ENCODE data around the gene VPS26B.
"Not testable (repeated sequence)": the region's sequence is repeated elsewhere in the genome, so short reads cannot be mapped to it uniquely, and the experiment has no call there.

VPS26B gene

DNA sequence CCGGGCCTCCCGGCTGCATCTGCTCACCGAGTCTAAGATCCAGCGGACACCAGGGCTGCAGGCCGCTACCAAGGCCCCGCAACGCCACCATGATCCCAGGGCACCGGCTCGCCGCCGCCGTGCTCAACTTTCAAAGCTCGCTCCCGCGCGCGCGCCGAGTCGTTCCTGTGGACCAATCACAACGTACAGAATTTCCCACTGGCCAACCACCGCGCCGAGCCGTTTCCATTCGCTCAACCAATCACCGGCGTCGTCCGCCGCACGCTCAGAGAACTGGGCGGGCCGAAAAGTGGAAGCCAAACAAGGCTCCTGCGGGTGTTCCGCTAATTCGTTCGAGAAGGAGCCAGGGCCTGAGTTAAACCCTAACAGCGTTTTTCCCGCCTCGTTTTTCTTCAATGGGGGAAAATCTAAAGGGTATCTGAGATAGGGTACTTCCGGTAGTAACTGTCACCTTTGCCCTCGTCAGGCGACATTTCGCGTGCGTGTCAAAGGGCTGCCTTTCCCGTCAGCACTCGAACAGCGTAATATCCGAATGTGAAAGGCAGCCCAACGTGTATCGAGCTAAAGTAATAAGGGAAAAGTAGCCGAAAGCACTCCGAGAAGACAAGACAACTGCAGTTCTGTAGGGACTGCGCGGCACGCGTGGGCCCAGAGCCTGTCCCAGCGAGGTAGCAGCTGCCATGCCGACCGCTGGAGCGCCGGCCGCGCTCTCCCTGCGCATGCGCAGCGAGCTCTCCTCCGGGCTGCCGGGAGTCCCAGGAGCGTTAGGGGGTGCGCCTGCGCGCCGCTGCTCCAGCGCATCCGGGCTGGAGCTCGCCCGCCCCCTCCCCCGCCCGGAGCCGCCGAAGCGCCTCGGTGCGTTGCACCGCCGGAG, at the start of gene VPS26B, which contains the start of gene NCAPD3:
TSS of gene VPS26B (plus strand) at position 836 of the 874 bp plus-strand sequence. CDS start 452 bp downstream, outside the sequence.
TSS of gene NCAPD3 (minus strand) at position 132 of the 874 bp plus-strand sequence. CDS start at position 91, 41 bp downstream.
- peak; percentile 99 for DNase-seq (ENCODE audit: low read depth, low spot score)

DNA sequence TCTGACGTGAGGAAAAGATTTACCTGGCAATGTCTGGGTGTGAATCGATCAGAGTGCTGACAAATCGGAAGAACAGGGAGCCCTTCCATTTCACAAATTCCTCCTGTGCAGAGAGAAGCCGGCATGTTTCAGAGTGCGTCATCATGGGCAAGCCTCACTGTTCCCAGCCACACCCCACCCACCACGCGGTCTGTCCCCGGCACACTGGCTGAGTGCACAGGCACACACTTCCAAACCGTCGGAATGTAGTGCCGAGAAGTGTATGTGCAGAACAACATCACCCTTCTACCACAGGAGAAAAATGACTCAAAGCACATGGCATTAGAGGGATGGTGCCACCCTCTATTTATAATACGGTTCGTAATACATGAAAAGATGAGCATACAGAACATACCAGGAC, 48.2 kb upstream of the VPS26B start:
- no peak for DNase-seq (ENCODE audit: low read depth, low spot score)

- DNase-seq (ENCODE audit: low read depth, low spot score) = no peak
These were observed 46.3 kb upstream of the VPS26B start for GRCh38 chr11:134178032-134178674.

DNA sequence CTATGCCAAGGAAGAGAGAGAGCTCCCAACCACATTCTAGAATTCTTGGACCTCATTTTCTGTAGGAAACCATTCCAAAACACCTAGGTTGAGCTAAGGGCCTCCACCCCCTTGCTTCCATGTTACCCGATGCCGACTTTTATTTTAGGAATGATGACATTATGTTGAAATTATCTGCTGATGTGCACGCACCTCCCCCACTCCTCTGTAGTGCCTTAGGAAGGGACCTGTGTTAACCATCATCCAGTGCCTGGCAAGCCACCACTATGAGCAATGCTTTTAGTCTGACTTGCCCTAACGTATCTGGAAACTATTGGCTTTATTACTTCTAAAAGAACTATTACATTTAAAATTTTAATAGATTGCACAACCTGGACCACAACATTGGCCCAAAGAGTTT, 42.8 kb upstream of the VPS26B start:
- no peak for DNase-seq (ENCODE audit: low read depth, low spot score)

DNA sequence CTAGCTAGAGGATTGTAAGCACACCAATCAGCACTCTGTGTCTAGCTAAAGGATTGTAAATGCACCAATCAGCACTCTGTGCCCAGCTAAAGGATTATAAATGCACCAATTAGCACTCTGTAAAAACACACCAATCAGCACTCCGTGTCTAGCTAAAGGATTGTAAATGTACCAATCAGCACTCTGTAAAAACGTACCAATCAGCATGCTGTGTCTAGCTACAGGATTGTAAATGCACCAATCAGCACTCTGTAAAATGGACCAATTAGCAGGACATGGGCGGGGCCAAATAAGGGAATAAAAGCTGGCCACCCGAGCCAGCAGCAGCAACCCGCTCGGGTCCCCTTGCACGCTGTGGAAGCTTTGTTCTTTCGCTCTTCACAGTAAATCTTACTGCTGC, 36.4 kb upstream of the VPS26B start:
- DNase-seq (ENCODE audit: low read depth, low spot score) = not testable (repeated sequence)

- no peak for DNase-seq (ENCODE audit: low read depth, low spot score)
These were observed 27.7 kb upstream of the VPS26B start for GRCh38 chr11:134196756-134197155.

DNA sequence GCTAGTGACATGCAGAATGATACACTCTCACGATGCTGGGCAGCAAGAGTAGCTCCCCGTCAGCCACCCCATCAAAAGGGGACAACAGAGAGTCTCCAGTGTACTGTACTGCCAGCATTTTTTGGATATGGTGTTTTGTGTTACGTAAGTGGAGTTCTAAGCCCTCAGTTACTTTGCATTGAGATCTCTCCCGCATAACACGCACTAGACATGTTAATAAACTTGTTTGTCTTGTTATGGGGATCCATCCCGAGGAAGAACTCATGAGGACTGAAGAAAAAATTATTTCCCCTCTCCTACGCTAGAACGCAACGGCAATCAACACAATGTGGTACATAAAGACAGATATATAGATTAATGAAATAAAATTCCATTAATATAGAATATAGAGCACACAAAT, 24.9 kb upstream of the VPS26B start:
- no peak for DNase-seq (ENCODE audit: low read depth, low spot score)

- DNase-seq (ENCODE audit: low read depth, low spot score) = no peak
These were observed 23.8 kb upstream of the VPS26B start for GRCh38 chr11:134200688-134201087.

DNA sequence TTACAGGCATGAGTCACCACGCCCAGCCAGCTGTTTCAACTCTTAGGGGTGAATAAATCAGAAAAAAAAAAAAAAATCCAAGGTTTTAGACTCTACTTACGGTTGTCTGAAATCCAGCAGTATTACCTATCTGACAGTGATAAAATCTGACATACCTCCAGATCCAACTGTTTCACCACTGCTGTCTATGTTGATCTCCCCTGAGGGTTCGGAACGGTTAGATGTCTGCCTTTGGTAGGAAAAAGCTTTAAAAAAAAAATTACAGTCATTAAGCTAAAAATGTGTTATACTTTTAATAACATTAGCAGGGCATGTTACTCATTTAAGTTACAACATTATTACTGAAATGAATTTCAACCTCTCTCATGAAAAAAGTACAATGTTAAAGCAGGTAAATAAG, 21.8 kb upstream of the VPS26B start:
- DNase-seq (ENCODE audit: low read depth, low spot score) = no peak

GRCh38 chr11:134205729-134206128, 18.7 kb upstream of the VPS26B start:
- no peak for DNase-seq (ENCODE audit: low read depth, low spot score)

GRCh38 chr11:134206185-134206584, 18.3 kb upstream of the VPS26B start:
- DNase-seq (ENCODE audit: low read depth, low spot score) = no peak

- peak; percentile 34 for DNase-seq (ENCODE audit: low read depth, low spot score)
These were observed 16.8 kb upstream of the VPS26B start for GRCh38 chr11:134207538-134208239.

- DNase-seq (ENCODE audit: low read depth, low spot score) = no peak
These were observed 8.6 kb upstream of the VPS26B start for GRCh38 chr11:134215836-134216235.

- DNase-seq (ENCODE audit: low read depth, low spot score) = no peak
These were observed 7.7 kb upstream of the VPS26B start for GRCh38 chr11:134216816-134217215.

GRCh38 chr11:134223121-134223520, 1.4 kb upstream of the VPS26B start:
- peak; percentile 10 for DNase-seq (ENCODE audit: low read depth, low spot score)

DNA sequence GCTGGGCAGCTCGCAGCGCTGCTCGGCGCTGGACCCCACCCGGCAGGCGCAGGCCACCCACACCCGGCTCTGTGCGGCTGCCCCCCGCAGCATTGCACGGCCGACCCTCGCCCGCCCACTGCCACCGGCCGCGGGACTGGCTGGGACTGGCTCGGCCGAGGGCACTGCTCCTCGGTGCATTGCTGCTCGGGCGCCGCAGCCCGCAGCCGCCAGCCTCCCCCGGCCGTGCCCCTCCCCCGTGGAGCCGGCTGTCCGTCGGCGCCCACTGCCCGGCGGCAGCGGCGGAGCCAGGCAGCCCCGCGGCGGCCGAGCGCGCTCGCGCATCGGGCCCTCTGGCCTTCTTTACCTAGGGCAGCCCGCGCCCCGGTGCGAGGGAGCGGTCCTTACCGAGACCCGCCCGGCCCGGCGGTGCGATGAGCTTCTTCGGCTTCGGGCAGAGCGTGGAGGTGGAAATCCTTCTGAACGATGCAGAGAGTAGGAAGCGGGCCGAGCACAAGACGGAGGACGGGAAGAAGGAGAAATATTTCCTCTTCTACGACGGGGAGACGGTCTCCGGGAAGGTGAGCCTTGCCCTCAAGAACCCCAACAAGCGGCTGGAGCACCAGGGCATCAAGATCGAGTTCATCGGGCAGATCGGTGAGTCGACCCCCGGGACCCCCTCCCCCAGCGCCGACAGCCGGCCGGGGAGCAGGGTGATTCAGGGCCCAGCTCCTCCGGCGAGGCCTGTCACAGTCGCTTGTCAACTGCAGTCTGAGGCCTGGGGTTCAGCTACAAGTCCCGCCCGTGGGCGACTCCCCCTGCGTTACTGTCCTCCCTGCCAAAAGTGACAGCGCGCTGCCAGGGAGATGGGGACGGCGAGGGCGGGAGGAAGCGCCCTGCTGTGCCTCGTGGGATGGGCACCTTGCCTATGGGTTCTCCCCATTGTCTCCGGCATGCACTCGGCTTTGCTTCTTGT, 516 bp downstream of the VPS26B start:
- DNase-seq (ENCODE audit: low read depth, low spot score) = peak; percentile 46

- no peak for DNase-seq (ENCODE audit: low read depth, low spot score)
These were observed 2.4 kb downstream of the VPS26B start for GRCh38 chr11:134226806-134227325.

GRCh38 chr11:134228625-134229024, 4.2 kb downstream of the VPS26B start:
- peak; percentile 49 for DNase-seq (ENCODE audit: low read depth, low spot score)

- peak; percentile 5 for DNase-seq (ENCODE audit: low read depth, low spot score)
These were observed 4.8 kb downstream of the VPS26B start for GRCh38 chr11:134229126-134229790.

DNA sequence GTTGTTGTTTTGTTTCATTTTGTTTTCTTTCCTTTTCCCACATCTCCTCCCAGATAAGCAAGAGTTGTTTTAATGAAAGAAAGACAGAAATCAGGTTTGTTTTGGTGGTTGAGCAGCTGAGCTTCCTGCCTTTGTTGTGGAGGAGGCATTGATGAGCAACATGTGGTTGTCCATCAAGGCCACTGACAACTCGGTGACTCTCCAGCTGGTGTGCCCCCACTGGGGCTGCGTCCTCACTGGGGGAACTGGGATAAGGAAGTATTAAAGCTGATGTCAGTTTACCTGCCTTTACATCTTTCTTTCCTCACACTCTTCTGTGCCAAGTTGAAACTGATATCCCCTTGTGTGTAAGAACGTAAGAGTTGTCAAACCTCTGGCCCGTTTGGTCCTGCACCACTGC, 5.9 kb downstream of the VPS26B start:
- DNase-seq (ENCODE audit: low read depth, low spot score) = no peak
